ENCODE results near the gene TFAP2A.

Gene TFAP2A

DNA sequence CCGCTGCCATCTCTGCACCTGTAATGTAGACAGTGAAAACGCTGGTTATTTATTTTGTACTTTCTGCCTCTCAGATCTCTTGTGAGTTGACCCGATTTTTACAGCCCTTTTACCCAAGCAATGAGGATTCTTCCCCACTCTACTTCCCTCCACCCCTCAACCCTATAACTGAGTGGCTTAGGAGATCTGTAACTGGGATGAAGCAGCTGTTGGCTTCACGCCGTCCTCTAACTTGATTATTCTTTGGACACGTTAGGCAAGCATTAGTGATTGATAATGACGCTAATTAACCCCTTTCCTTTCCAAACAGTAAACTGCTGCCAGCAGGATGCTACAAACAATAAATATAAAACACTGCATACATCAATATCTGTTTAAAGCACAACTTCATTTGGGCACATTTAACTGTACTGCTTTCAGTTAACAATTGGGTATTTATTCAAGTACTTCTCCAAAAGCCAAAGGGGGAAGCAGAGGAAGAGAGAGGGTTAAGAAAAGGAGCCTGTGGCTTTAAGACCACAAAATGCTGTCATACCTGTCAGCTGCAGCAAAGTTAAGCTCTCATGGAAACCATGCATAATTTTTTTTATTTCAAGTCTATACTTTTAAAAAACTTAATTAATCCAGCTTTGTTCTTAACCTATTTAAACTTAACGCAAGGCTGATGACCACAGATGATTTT is 21.2 kb downstream of the TFAP2A start:
- no peak for DNase-seq (ENCODE audit: low read depth)
- H3K4me3 ChIP-seq (ENCODE audit: control insufficient read depth, low read depth, low read length) = no peak overlapping the region
- TF ChIP-seq CTCF (conservative IDR thresholded peaks at IDR 0.05; ENCODE audit: control insufficient read depth, insufficient read depth, low read depth, low read length) = no peak

- H3K4me3 ChIP-seq (ENCODE audit: control insufficient read depth, low read depth, low read length) = no peak overlapping the region
- no peak for TF ChIP-seq CTCF (conservative IDR thresholded peaks at IDR 0.05; ENCODE audit: control insufficient read depth, insufficient read depth, low read depth, low read length)
- DNase-seq (ENCODE audit: low read depth) = no peak
Measured at GRCh38 chr6:10391799-10392198, 23.1 kb downstream of the TFAP2A start.

DNA sequence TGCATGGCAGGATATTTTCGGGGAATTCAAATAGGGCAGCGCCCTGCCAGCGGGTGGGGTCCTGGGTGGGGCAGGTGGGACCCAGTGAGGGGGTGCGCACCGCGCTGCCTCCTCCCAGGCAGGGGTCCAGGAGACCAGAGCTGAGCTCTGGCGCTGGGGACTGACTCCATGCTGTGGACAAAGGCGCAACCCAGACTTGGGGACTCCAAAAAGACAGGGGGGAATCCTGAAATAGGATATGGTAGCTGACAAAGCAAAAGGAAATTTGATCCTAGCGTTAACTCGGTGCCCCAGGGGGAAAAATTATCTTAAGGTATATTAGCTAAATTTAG is 23.6 kb downstream of the TFAP2A start:
- H3K4me3 ChIP-seq (ENCODE audit: control insufficient read depth, low read depth, low read length) = no peak overlapping the region
- TF ChIP-seq CTCF (conservative IDR thresholded peaks at IDR 0.05; ENCODE audit: control insufficient read depth, insufficient read depth, low read depth, low read length) = no peak
- no peak for DNase-seq (ENCODE audit: low read depth)

DNA sequence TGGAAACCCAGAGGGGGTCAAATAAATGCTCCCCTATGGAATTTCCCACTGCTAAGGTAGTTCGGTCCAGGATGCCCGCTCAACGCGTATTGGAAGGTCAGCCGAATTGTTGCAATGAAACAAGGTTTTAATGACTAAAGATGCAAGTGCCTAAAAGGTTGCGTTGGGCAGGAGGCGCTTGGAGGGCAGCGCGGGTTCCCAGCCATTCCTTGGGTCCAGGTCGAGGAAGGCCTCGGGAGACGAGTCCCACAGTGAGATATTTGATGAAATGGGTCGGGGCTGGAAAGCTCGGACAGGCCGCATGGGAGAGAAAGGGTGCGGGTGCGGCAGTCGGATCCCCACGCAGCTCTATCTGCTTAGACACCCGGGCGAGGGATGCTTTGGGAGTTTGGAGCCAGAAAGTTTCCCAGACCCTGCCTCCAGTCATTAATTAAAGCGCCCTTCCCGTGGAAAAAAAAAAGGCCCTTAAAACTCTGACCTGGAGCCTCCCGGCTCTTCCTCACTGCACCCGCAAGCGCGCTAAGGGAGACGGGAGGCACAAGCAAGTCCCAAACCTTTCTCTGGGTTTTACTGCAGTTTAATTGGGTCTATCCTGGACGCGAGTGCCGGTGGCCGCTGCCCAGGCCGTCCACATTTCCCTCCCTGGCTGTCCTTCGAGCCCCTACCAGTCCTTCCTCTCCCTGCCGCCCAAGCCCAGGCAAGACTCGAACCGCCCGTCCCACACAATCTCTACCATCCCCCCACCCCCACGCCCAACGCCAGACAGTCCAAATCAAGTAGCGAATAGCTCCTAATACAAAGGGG is 24.2 kb downstream of the TFAP2A start:
- no peak for DNase-seq (ENCODE audit: low read depth)
- TF ChIP-seq CTCF (conservative IDR thresholded peaks at IDR 0.05; ENCODE audit: control insufficient read depth, insufficient read depth, low read depth, low read length) = no peak
- H3K4me3 ChIP-seq (ENCODE audit: control insufficient read depth, low read depth, low read length) = no peak overlapping the region

GRCh38 chr6:10389739-10390494 is 25.0 kb downstream of the TFAP2A start:
- H3K4me3 ChIP-seq (ENCODE audit: control insufficient read depth, low read depth, low read length) = no peak overlapping the region
- no peak for DNase-seq (ENCODE audit: low read depth)
- TF ChIP-seq CTCF (conservative IDR thresholded peaks at IDR 0.05; ENCODE audit: control insufficient read depth, insufficient read depth, low read depth, low read length) = no peak

DNA sequence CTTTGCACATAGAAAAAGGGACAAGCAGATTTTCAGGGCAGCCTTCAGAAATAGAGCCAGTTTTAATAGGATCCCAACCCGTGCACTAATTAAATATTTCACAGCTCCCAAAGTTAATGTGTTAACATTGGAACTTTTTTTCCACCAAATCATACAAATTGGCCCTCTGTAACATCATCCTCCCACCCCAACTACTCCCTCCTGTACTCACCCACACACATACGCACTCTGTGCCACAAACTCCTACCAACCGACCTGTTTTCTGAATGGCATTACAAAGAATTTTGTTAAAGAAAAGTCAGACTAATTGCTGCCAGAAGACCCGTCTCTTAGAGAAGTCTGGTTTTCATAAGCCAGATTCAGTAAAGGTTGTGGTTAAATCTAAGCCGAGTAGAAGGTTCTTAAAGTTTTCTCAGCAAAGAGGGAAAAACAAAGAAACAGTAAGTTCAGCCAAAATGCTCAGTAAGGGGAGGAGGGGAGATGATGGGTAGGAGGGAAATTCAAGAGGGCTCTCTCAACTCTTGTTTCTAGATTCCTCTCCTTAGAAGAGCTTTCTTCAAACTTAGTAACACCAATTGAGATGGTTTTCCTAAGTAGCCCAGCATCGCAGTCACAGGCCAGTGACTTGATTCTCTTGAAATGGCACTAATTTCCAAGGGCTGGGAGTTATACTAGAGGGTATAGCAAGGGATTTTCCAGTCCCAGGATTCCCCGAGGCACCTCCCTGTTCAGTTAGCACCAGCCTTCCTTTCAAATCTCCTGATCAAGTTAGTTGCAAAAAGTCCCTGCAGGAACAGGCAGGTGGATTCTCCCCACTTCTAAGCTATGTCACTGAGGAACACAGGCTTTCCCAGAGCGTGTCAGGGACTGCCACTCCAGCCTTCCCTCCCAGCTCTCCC is 27.9 kb downstream of the TFAP2A start:
- no peak for TF ChIP-seq CTCF (conservative IDR thresholded peaks at IDR 0.05; ENCODE audit: control insufficient read depth, insufficient read depth, low read depth, low read length)
- H3K4me3 ChIP-seq (ENCODE audit: control insufficient read depth, low read depth, low read length) = no peak overlapping the region
- no peak for DNase-seq (ENCODE audit: low read depth)
